HCT116 (cell line): ENCODE data around the gene CARNS1. TPM values are rescaled to one million over a fixed set of nuclear protein-coding genes. Genes with fewer than 3 reads are reported as not detected.

Experiments used
- ATAC-seq: fragments of 200-7000 bp; cut with Tn5 transposase; 2 replicates; pipeline ENCODE4 v1.9.1; 2020; ENCODE audit warnings: mild to moderate bottlenecking, moderate library complexity
- BruUV-seq: library from RNA; stranded (reverse); fragments of 400-500 nt; replicated peaks from 2 replicates; lab custom pipeline; 2021; lab: Mats Ljungman, UMichigan
- CTCF ChIA-PET: fragments of 300-600 bp; sonication (Branson Sonifier 250); formaldehyde crosslinking; loops from one replicate; lab custom pipeline; 2021; ENCODE audit warnings: antibody characterized with exemption; lab: Charles Lee
- POLR2A ChIA-PET: fragments of 300-600, 350-600 bp; sonication (Branson Sonifier 250); formaldehyde crosslinking; loops from one replicate; lab custom pipeline; 2021; ENCODE audit warnings: antibody characterized with exemption; lab: Charles Lee
- RAD21 ChIA-PET, 2 experiments: fragments of 300-600 bp; sonication (Branson Sonifier 250); formaldehyde crosslinking; loops; one replicate each; lab custom pipeline; 2023; ENCODE audit warnings: low total read pairs in 2 of 2; ENCODE audit not compliant: uncharacterized antibody in 2 of 2, unreplicated experiment in 2 of 2, low non-redundant PET in 1 of 2; lab: Charles Lee
- DNase-seq: peaks from one replicate; pipeline ENCODE4 v3.0.0-alpha.2; 2010; ENCODE audit warnings: low read depth, low spot score
- H2AFZ ChIP-seq: fragments of 200-600 bp; shearing (Covaris generic), sonication (generic); 2 replicates; pipeline ENCODE4 v1.6.1; 2017; ENCODE audit warnings: low read depth, mixed run types, mixed read lengths, antibody characterized with exemption, low read length; ENCODE audit not compliant: poor library complexity, severe bottlenecking
- H3K27ac ChIP-seq: 2 replicates; pipeline ENCODE4 v1.5.1; 2012; ENCODE audit warnings: low read depth, low read length
- H3K27me3 ChIP-seq: fragments of 200-600 bp; sonication (generic); 2 replicates; pipeline ENCODE4 v1.6.1; 2016; ENCODE audit warnings: mixed run types, low read length, mixed read lengths; ENCODE audit not compliant: insufficient read depth
- H3K36me3 ChIP-seq, 2 experiments: fragments of 200-500 bp in 1 of 2; fragments of 200-600 bp in 1 of 2; sonication (Bioruptor generic) in 1 of 2; sonication (generic) in 1 of 2; 2 replicates each; pipeline versions ENCODE4 v1.5.1 to v1.6.1; 2014 to 2016; ENCODE audit warnings: low read length in 2 of 2, inconsistent platforms in 1 of 2, mixed read lengths in 1 of 2, mixed run types in 1 of 2; ENCODE audit not compliant: insufficient read depth in 2 of 2, control insufficient read depth in 1 of 2
- H3K4me1 ChIP-seq, 2 experiments: fragments of 200-600 bp in 1 of 2; sonication (generic) in 1 of 2; 2 replicates each; pipeline versions ENCODE4 v1.5.1 to v1.6.1; 2012 to 2017; ENCODE audit warnings: low read length in 2 of 2, inconsistent platforms in 1 of 2, mild to moderate bottlenecking in 1 of 2, mixed read lengths in 1 of 2, mixed run types in 1 of 2, moderate library complexity in 1 of 2; ENCODE audit not compliant: insufficient read depth in 2 of 2, control insufficient read depth in 1 of 2
- H3K4me2 ChIP-seq: fragments of 200-600 bp; sonication (generic); 2 replicates; pipeline ENCODE4 v1.6.1; 2017; ENCODE audit warnings: mixed run types, low read length, mixed read lengths
- H3K4me3 ChIP-seq, 2 experiments: fragments of 200-600 bp in 1 of 2; sonication (generic) in 1 of 2; replicated peaks in 1 of 2; 2 replicates each; pipeline ENCODE4 v1.5.1; 2011 to 2016; ENCODE audit warnings: low read length in 2 of 2, control low read depth in 1 of 2, low read depth in 1 of 2, mild to moderate bottlenecking in 1 of 2, mixed read lengths in 1 of 2, mixed run types in 1 of 2
- H3K79me2 ChIP-seq: fragments of 200-600 bp; sonication (generic); 2 replicates; pipeline ENCODE4 v1.6.1; 2017; ENCODE audit warnings: mild to moderate bottlenecking, mixed run types, low read length, moderate library complexity, mixed read lengths; ENCODE audit not compliant: insufficient read depth
- H3K9ac ChIP-seq: fragments of 200-600 bp; sonication (generic); 2 replicates; pipeline ENCODE4 v1.6.1; 2016; ENCODE audit warnings: low read length, mixed read lengths
- H3K9me2 ChIP-seq: fragments of 200-600 bp; sonication (generic), shearing (Covaris generic); 2 replicates; pipeline ENCODE4 v1.6.1; 2017; ENCODE audit warnings: mixed run types, mild to moderate bottlenecking, moderate library complexity; ENCODE audit not compliant: insufficient read depth
- H3K9me3 ChIP-seq, 2 experiments: fragments of 200-500 bp in 1 of 2; fragments of 200-600 bp in 1 of 2; sonication (Bioruptor generic) in 1 of 2; sonication (generic) in 1 of 2; 2 replicates each; pipeline ENCODE4 v1.6.1; 2014 to 2017; ENCODE audit warnings: low read length in 2 of 2, mixed read lengths in 2 of 2, inconsistent platforms in 1 of 2, low read depth in 1 of 2, mild to moderate bottlenecking in 1 of 2, mixed run types in 1 of 2, moderate library complexity in 1 of 2; ENCODE audit not compliant: control insufficient read depth in 1 of 2, insufficient read depth in 1 of 2
- H4K20me1 ChIP-seq: fragments of 200-600 bp; sonication (generic), shearing (Covaris generic); 2 replicates; pipeline ENCODE4 v1.6.1; 2017; ENCODE audit warnings: mixed run types, mild to moderate bottlenecking, moderate library complexity; ENCODE audit not compliant: insufficient read depth
- CBX3 ChIP-seq: IDR thresholded peaks from 2 replicates; pipeline ENCODE4 v1.6.1; 2012; ENCODE audit warnings: low read depth
- EGR1 ChIP-seq: IDR thresholded peaks from 2 replicates; pipeline ENCODE4 v1.6.1; 2012; ENCODE audit warnings: low read depth
- EZH2phosphoT487 ChIP-seq: fragments of 200-600 bp; IDR thresholded peaks from 2 replicates; pipeline ENCODE4 v1.6.1; 2018; ENCODE audit warnings: antibody characterized with exemption, borderline replicate concordance
- FOSL1 ChIP-seq: IDR thresholded peaks from 2 replicates; pipeline ENCODE4 v1.6.1; 2012; ENCODE audit warnings: low read depth
- JUND ChIP-seq: IDR thresholded peaks from 2 replicates; pipeline ENCODE4 v1.6.1; 2012
- REST ChIP-seq: IDR thresholded peaks from 2 replicates; pipeline ENCODE4 v1.6.1; 2012; ENCODE audit warnings: low read depth
- SRF ChIP-seq: IDR thresholded peaks from 2 replicates; pipeline ENCODE4 v1.6.1; 2012; ENCODE audit warnings: low read depth
- ZFX ChIP-seq: fragments of 450-650 bp; IDR thresholded peaks from 2 replicates; pipeline ENCODE4 v1.6.1; 2017
- ZNF274 ChIP-seq: fragments of 200-500 bp; sonication (Bioruptor generic); IDR thresholded peaks from 2 replicates; pipeline ENCODE4 v1.6.1; 2014; ENCODE audit warnings: mild to moderate bottlenecking, low read depth, low read length, inconsistent platforms
- intact Hi-C: fragments of 100-400 bp; cut with micrococcal nuclease; formaldehyde crosslinking; loops from 2 replicates; pipeline ENCODE4 v1.10.0; 2022
- total RNA-seq: library from RNA; stranded (reverse); gene quantifications from one replicate; pipeline ENCODE4 v1.2.1, GENCODE V29; 2021; ENCODE audit not compliant: unreplicated experiment
- TF ChIP-seq, protein P1 (sequence below): IDR thresholded peaks from 2 replicates; pipeline ENCODE4 v1.6.1; 2012
- TF ChIP-seq, protein P2 (sequence below): IDR thresholded peaks from 2 replicates; pipeline ENCODE4 v1.6.1; 2012

CARNS1 gene
- total RNA-seq, 1 experiment from 2014 or later, result 1.0 TPM

DNA sequence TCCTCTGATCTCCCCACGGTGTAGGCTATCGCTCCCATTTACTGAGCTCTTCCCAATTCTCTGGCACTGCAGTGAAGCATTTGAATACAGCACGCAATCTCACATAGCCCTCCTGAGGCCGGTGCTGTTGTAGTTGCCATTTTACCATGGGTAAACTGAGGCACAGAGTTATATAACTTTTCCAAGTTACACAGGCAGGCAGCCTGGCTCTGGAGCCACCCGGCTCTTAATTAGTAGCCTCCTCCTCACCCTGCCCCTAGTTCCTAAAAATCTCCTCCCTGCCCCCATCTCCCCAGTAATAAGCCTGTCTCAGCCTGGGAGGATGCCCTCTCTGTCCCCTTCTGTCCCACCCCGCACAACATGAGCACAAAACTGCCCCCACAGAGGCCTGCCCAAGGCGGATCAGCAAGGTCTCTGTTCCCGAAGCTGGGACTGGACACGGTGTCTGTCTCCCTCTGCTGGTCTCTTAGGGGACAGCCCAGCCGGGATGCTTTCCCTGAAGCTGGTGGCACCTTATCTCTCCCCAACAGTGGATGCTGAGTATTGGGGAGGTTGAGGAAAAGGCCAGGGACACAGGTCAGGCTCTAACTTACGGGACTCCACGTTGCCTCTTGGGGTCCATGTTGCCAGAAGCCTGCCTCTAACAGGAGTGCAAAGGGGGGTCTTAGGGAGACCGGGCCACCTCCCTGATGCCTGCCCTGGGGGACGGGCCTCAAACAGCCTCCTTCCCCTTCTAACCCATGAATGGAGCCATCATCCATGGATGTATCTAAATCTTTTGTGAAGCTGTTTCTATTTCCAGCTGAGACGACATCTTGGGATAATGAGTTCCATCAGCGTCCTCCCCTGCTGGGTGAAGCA lies 33.0 kb upstream of the CARNS1 start (continued):
- no peak for TF ChIP-seq REST
- TF ChIP-seq EGR1, result no peak
- no peak for TF ChIP-seq EZH2phosphoT487
- no peak for TF ChIP-seq SRF
- TF ChIP-seq ZFX, result no peak
- TF ChIP-seq ZNF274, result no peak
- TF ChIP-seq, protein P1, sequence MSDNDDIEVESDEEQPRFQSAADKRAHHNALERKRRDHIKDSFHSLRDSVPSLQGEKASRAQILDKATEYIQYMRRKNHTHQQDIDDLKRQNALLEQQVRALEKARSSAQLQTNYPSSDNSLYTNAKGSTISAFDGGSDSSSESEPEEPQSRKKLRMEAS, result no peak

DNA sequence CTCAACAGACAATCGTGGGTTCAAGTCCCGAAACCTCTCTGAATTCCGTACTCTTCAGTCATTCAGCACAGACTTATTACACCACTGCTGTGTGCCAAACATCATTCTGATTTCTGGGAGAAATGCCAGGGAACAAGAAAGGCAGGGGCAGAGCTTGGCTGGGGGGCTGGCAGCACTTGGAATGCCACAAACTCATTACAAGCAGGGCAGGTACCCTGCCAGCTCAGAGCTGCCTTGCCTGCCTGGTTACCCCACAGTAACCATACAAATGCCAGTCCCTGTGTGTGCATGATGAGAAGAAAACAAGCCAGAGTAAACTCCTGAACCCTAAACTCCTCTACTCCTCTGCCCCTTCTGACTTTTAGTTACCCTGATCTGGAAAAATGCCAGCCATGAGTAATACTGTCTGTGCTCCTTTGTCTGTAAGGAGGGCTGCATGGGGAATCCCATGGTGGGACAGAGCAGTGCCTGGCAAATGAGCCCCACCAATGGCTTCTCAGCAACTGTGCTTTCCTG lies 30.6 kb upstream of the CARNS1 start:
- Histone ChIP-seq H4K20me1 (no peaks in the 10 kb centered on the region), H3K4me1 (peaks cover 30 to 50% of the 10 kb centered on the region in 2 experiments), H3K27ac (no peak overlapping the region), H3K79me2 (no peaks in the 10 kb centered on the region), H3K9ac (peak overlapping the region; percentile 16; the same call in 1 of the 2 replicates), H3K9me2 (no peaks in the 10 kb centered on the region), H2AFZ (no peak overlapping the region), H3K27me3 (no peaks in the 10 kb centered on the region), H3K9me3 (no peaks in the 10 kb centered on the region), H3K4me2 (peak overlapping the region; percentile 30), H3K4me3 (no peak overlapping the region), H3K36me3 (no peaks in the 10 kb centered on the region)
- no TSS peak for BruUV-seq
- DNase-seq, result no peak
- intact Hi-C loops, result no loop called here
- ChIA-PET POLR2A (interaction anchor here (1.5 kb wide), 1 partner anchor 29 kb away, joined by 6 read pairs; no protein-coding TSS in a partner anchor), CTCF (interaction anchor here (0.7 to 1.5 kb wide), 3 partner anchors 11 to 40 kb away, joined by 3 to 4 read pairs (median 4); no protein-coding TSS in a partner anchor), RAD21 (no interaction called here)
- no peak for ATAC-seq
- TF ChIP-seq, protein P2, sequence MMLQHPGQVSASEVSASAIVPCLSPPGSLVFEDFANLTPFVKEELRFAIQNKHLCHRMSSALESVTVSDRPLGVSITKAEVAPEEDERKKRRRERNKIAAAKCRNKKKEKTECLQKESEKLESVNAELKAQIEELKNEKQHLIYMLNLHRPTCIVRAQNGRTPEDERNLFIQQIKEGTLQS, result no peak
- TF ChIP-seq EGR1 (no peak), ZFX (no peak), ZNF274 (no peak), EZH2phosphoT487 (no peak), JUND (no peak), CBX3 (no peak), REST (no peak), FOSL1 (no peak)
- TF ChIP-seq, protein P1, result no peak
